A549 (cell line): ENCODE data around the gene SYTL2.

Source experiments
- EP300 ChIP-seq, 2 experiments: fragments of >200 bp; sonication (Bioruptor Twin); formaldehyde crosslinking; IDR thresholded peaks; 2 replicates in 1 of 2; 3 replicates in 1 of 2; pipeline ENCODE4 v1.6.1; 2016 to 2017
- ESRRA ChIP-seq: fragments of 150-350 bp; IDR thresholded peaks from 2 replicates; pipeline ENCODE4 v1.6.1; 2014; ENCODE audit warnings: mild to moderate bottlenecking, low read length, borderline replicate concordance
- RCOR1 ChIP-seq: fragments of 150-350 bp; IDR thresholded peaks from 2 replicates; pipeline ENCODE4 v1.6.1; 2014; ENCODE audit warnings: antibody characterized with exemption, low read length, low read depth
- SMC3 ChIP-seq: fragments of >200 bp; sonication (Bioruptor Twin); formaldehyde crosslinking; IDR thresholded peaks from 3 replicates; pipeline ENCODE4 v1.6.1; 2018; ENCODE audit warnings: inconsistent platforms
- SREBF2 ChIP-seq: fragments of 450-650 bp; IDR thresholded peaks from 2 replicates; pipeline ENCODE4 v1.6.1; 2014; ENCODE audit warnings: mild to moderate bottlenecking, moderate library complexity

GRCh38 chr11:85697747-85698146, 113.2 kb downstream of the SYTL2 start:
- TF ChIP-seq ESRRA (no peak), SMC3 (no peak), EP300 (IDR thresholded peaks at IDR 0.05) (no peak), SREBF2 (no peak), RCOR1 (no peak)
